Heart right ventricle (tissue), 16 donors: ENCODE results near the gene SLC17A1. TPM values are rescaled to one million over a fixed set of nuclear protein-coding genes. Genes with fewer than 3 reads are reported as not detected.

Experiments
- ATAC-seq, 8 donors: fragments of 200-7000 bp; cut with Tn5 transposase; one replicate each; pipeline ENCODE4 v1.9.1; 2020; ENCODE audit warnings: mild to moderate bottlenecking in 8 of 8, moderate library complexity in 8 of 8, moderate number of reproducible peaks in 1 of 8
- DNase-seq, 2 donors: peaks; one replicate each; pipeline ENCODE4 v3.0.0-alpha.2; 2020
- H3K27ac ChIP-seq, 10 donors: fragments of 200-600 bp; sonication (generic) in 2 of 10; one replicate each; pipeline versions ENCODE4 v1.5.0 to v1.8.0; 2020 to 2022; ENCODE audit warnings: mild to moderate bottlenecking in 3 of 10
- H3K27me3 ChIP-seq, 7 donors: fragments of 200-600 bp; one replicate each; pipeline ENCODE4 v1.8.0; 2021 to 2022; ENCODE audit warnings: mild to moderate bottlenecking in 2 of 7
- H3K36me3 ChIP-seq, 9 donors: fragments of 200-600 bp; sonication (generic) in 1 of 9; one replicate each; pipeline versions ENCODE4 v1.5.0 to v1.8.0; 2020 to 2022; ENCODE audit warnings: mild to moderate bottlenecking in 2 of 9
- H3K4me1 ChIP-seq, 9 donors: fragments of 200-600 bp; sonication (generic) in 1 of 9; one replicate each; pipeline versions ENCODE4 v1.5.0 to v1.8.0; 2020 to 2022; ENCODE audit warnings: mild to moderate bottlenecking in 4 of 9
- H3K4me3 ChIP-seq, 10 donors: fragments of 200-600 bp; sonication (generic) in 2 of 10; one replicate each; pipeline versions ENCODE4 v1.5.0 to v1.8.0; 2020 to 2022; ENCODE audit warnings: mild to moderate bottlenecking in 7 of 10, moderate library complexity in 2 of 10
- H3K9me3 ChIP-seq, 11 donors: fragments of 200-600 bp in 10 of 11; sonication (generic) in 2 of 11; one replicate each; pipeline versions ENCODE4 v1.5.0 to v1.8.0; 2013 to 2022; ENCODE audit warnings: mild to moderate bottlenecking in 2 of 11, control low read depth in 1 of 11, moderate library complexity in 1 of 11
- CTCF ChIP-seq, 9 donors: fragments of 200-600 bp; sonication (generic) in 2 of 9; IDR thresholded peaks; one replicate each; pipeline versions ENCODE4 v1.5.0 to v1.8.0; 2021 to 2022; ENCODE audit warnings: antibody characterized with exemption in 9 of 9, mild to moderate bottlenecking in 5 of 9, moderate library complexity in 1 of 9
- WGBS, 2 donors: extraction: QIAGEN DNeasy Blood & Tissue Kit; methylation state at CpG; one replicate each; pipeline ENCODE4 v1.1.7; 2013; ENCODE audit warnings: inconsistent platforms in 1 of 2; 5-methylcytosine and 5-hydroxymethylcytosine counted together
- intact Hi-C, 10 donors: fragments of 100-400 bp; cut with DNase I; formaldehyde crosslinking; loops; one replicate each; pipeline versions ENCODE4 v1.11.1 to v1.14.2; 2022
- polyA plus RNA-seq, 2 donors: library from polyadenylated mRNA; stranded (reverse); fragments of 200-250 nt; gene quantifications; one replicate each; pipeline ENCODE4 v1.2.3, GENCODE V29; 2013
- total RNA-seq, 10 donors: library from RNA; stranded (reverse); fragmentation: NEBNext Ultra II Directional in 3 of 10; extraction: Animal tissue kit (Norgen Biotek cat#: 25700) in 3 of 10; gene quantifications; one replicate each; pipeline versions ENCODE4 v1.2.1 to v1.2.4, GENCODE V29; 2021 to 2023
- donor health status: Arrhythmogenic right ventricular cardiomyopathy.
- donor health status: ischemic (EF 13 %, LVEDD 7.1; RV severe dilation, severe dysfunction).
- donor health status: healthy with polysubstance abuse.
- donor health status: DM: no; HTN: yes; CAD: no.
- donor health status: DM: no; HTN: no; CAD: no.
- donor health status: ischemic (EF 25% LVEDD 6.9; RV normal size, moderate dysfunction).
- donor health status: ischemic (EF 25% LVEDD 5.7; RV mildly dilated, moderate dysfunction).
- donor health status: healthy.
- donor health status: DM: yes; HTN: yes; CAD: no.
- donor health status: Ischemic cardiomyopathy.
- donor health status: ischemic (EF 35%, LVEDD 5.7; RV mildly dilated, moderate dysfunction).
- donor health status: nonischemic (EF 11% LVEDD 7.7; RV severe dilation, severe dysfunction).
- donor health status: DM: yes; HTN: yes; CAD: no.
- donor health status: PGD.
- donor health status: ischemic (EF 29% LVEDD 5.4; RV normal size, mild dysfunction).
- donor health status: nonischemic (EF 23%, LVEDD 6.1; RV moderate dilation, normal function).

Gene SLC17A1
- total and polyA plus RNA-seq, 12 donors, result not detected

- peaks cover 0 to 11% (median 0%) of the 10 kb centered on the region in 9 donors for H3K4me1 ChIP-seq
- intact Hi-C loops, result no loop called here
- H3K4me3 ChIP-seq, result no peak overlapping the region
- H3K9me3 ChIP-seq, result no peaks in the 10 kb centered on the region
- no peak for TF ChIP-seq CTCF (IDR thresholded peaks at IDR 0.05)
- peaks cover 0 to 16% (median 0%) of the 10 kb centered on the region in 7 donors for H3K27me3 ChIP-seq
- ATAC-seq (no peak), DNase-seq (no peak)
- H3K27ac ChIP-seq, result no peak overlapping the region
- no peaks in the 10 kb centered on the region for H3K36me3 ChIP-seq
Observed at GRCh38 chr6:25832307-25832662, 433 bp upstream of the SLC17A1 start.

- Histone ChIP-seq H3K36me3 (no peaks in the 10 kb centered on the region), H3K4me3 (no peak overlapping the region), H3K27me3 (peaks cover 0 to 11% (median 0%) of the 10 kb centered on the region in 7 donors), H3K9me3 (no peaks in the 10 kb centered on the region), H3K4me1 (peaks cover 0 to 11% (median 0%) of the 10 kb centered on the region in 9 donors), H3K27ac (no peak overlapping the region)
- TF ChIP-seq CTCF (IDR thresholded peaks at IDR 0.05), result no peak
- WGBS, 2 donors, result 62 to 76% methylated on average over 4 of the region's 4 CpGs
- no peak for ATAC-seq
- intact Hi-C loops, result no loop called here
- no peak for DNase-seq
Observed at GRCh38 chr6:25830458-25830857, 1.4 kb downstream of the SLC17A1 start.

- 92 to 96% methylated on average over 1 of the region's 1 CpG for WGBS, 2 donors
- ATAC-seq, result no peak
- no peak overlapping the region for H3K27ac ChIP-seq
Observed at GRCh38 chr6:25829375-25829774, 2.5 kb downstream of the SLC17A1 start.

GRCh38 chr6:25821341-25821740, 10.5 kb downstream of the SLC17A1 start:
- intact Hi-C loops, result no loop called here
- no peaks in the 10 kb centered on the region for H3K36me3 ChIP-seq
- H3K4me3 ChIP-seq, result no peak overlapping the region
- peaks cover 0 to 4% (median 0%) of the 10 kb centered on the region in 7 donors for H3K27me3 ChIP-seq
- DNase-seq, result no peak
- no peak for ATAC-seq
- no peak for TF ChIP-seq CTCF (IDR thresholded peaks at IDR 0.05)
- no peaks in the 10 kb centered on the region for H3K4me1 ChIP-seq
- no peak overlapping the region for H3K27ac ChIP-seq
- H3K9me3 ChIP-seq, result peaks cover 0 to 3% (median 0%) of the 10 kb centered on the region in 11 donors

More at GRCh38 chr6:25829375-25829774, 2.5 kb downstream of the SLC17A1 start:
- TF ChIP-seq CTCF (IDR thresholded peaks at IDR 0.05), result no peak
- H3K4me1 ChIP-seq, result no peaks in the 10 kb centered on the region
- intact Hi-C loops, result no loop called here
- no peak for DNase-seq
- H3K4me3 ChIP-seq, result no peak overlapping the region
- H3K36me3 ChIP-seq, result no peaks in the 10 kb centered on the region
- peaks cover 0 to 11% (median 0%) of the 10 kb centered on the region in 7 donors for H3K27me3 ChIP-seq
- no peaks in the 10 kb centered on the region for H3K9me3 ChIP-seq
